Thoracic aorta (tissue), 2 donors: ENCODE measurements around the gene SORL1-AS1.

Experiments
- ATAC-seq: fragments of 150-250 bp; one replicate; pipeline ENCODE4 v1.8.0; 2017; ENCODE audit warnings: low read depth; ENCODE audit not compliant: insufficient number of reproducible peaks, low FRiP score
- DNase-seq: peaks from one replicate; pipeline ENCODE4 v3.0.0-alpha.2; 2020; ENCODE audit warnings: low spot score
- H3K27ac ChIP-seq, 2 donors: fragments of 200-600 bp; sonication (generic); 1 replicate in 1 of 2; 2 replicates in 1 of 2; pipeline ENCODE4 v1.5.1; 2016; ENCODE audit warnings: mild to moderate bottlenecking in 2 of 2, moderate library complexity in 2 of 2
- H3K27me3 ChIP-seq: fragments of 200-600 bp; sonication (generic); replicated peaks from 2 replicates; pipeline ENCODE4 v1.6.0; 2016; ENCODE audit warnings: mild to moderate bottlenecking; ENCODE audit not compliant: insufficient read depth
- H3K36me3 ChIP-seq: fragments of 200-600 bp; sonication (generic); one replicate; pipeline ENCODE4 v1.5.1; 2016
- H3K4me1 ChIP-seq, 2 donors: fragments of 200-600 bp; sonication (generic); 1 replicate in 1 of 2; 2 replicates in 1 of 2; pipeline versions ENCODE4 v1.5.1 to v1.6.0; 2016; ENCODE audit warnings: low read depth in 2 of 2, mild to moderate bottlenecking in 1 of 2; ENCODE audit not compliant: control insufficient read depth in 1 of 2
- H3K4me3 ChIP-seq: fragments of 200-600 bp; sonication (generic); 2 replicates; pipeline ENCODE4 v1.5.1; 2016; ENCODE audit warnings: mild to moderate bottlenecking
- H3K9me3 ChIP-seq: fragments of 200-600 bp; sonication (generic); 2 replicates; pipeline ENCODE4 v1.5.1; 2016
- CTCF ChIP-seq: fragments of 200-600 bp; sonication (generic); IDR thresholded peaks from one replicate; pipeline ENCODE4 v1.5.1; 2019; ENCODE audit warnings: antibody characterized with exemption

The SORL1-AS1 gene

GRCh38 chr11:121467471-121467870 is 14.7 kb upstream of the SORL1-AS1 start:
- peak overlapping the region; percentile 53 for H3K4me3 ChIP-seq
- ATAC-seq = no peak

GRCh38 chr11:121466063-121466794 is 13.5 kb upstream of the SORL1-AS1 start:
- H3K27ac ChIP-seq = peak overlapping the region; percentile 77 to 83
- ATAC-seq = peak; percentile 96
- peaks cover 41 to 78% of the 10 kb centered on the region in 2 donors for H3K4me1 ChIP-seq
- no peaks in the 10 kb centered on the region for H3K36me3 ChIP-seq
- H3K4me3 ChIP-seq = peak overlapping the region; percentile 53
- peak; percentile 95 for DNase-seq
- TF ChIP-seq CTCF = no peak
- H3K9me3 ChIP-seq = no peaks in the 10 kb centered on the region
- no peaks in the 10 kb centered on the region for H3K27me3 ChIP-seq

More at GRCh38 chr11:121467471-121467870, 14.7 kb upstream of the SORL1-AS1 start:
- TF ChIP-seq CTCF = no peak
- H3K27me3 ChIP-seq = no peaks in the 10 kb centered on the region
- DNase-seq = no peak
- no peaks in the 10 kb centered on the region for H3K36me3 ChIP-seq
- no peaks in the 10 kb centered on the region for H3K9me3 ChIP-seq
- H3K27ac ChIP-seq = peak overlapping the region; percentile 77 to 83
- H3K4me1 ChIP-seq = peaks cover 44 to 90% of the 10 kb centered on the region in 2 donors

- no peaks in the 10 kb centered on the region for H3K27me3 ChIP-seq
- no peak for ATAC-seq
- DNase-seq = no peak
These were observed 12.9 kb upstream of the SORL1-AS1 start for GRCh38 chr11:121465709-121466062.

GRCh38 chr11:121464352-121464946 is 11.7 kb upstream of the SORL1-AS1 start:
- H3K27ac ChIP-seq = peak overlapping the region; percentile 64 to 83
- peaks cover 34 to 63% of the 10 kb centered on the region in 2 donors for H3K4me1 ChIP-seq
- no peak overlapping the region for H3K4me3 ChIP-seq
- no peaks in the 10 kb centered on the region for H3K36me3 ChIP-seq
- H3K27me3 ChIP-seq = no peaks in the 10 kb centered on the region
- DNase-seq (no peak), ATAC-seq (peak; percentile 34)
- no peak for TF ChIP-seq CTCF
- no peaks in the 10 kb centered on the region for H3K9me3 ChIP-seq

More at GRCh38 chr11:121465709-121466062, 12.9 kb upstream of the SORL1-AS1 start:
- Histone ChIP-seq H3K36me3 (no peaks in the 10 kb centered on the region), H3K9me3 (no peaks in the 10 kb centered on the region), H3K4me3 (no peak overlapping the region), H3K4me1 (peaks cover 40 to 73% of the 10 kb centered on the region in 2 donors), H3K27ac (peak overlapping the region; percentile 77 to 83)
- TF ChIP-seq CTCF = no peak

- DNase-seq (no peak), ATAC-seq (no peak)
- Histone ChIP-seq H3K27me3 (no peaks in the 10 kb centered on the region), H3K36me3 (no peaks in the 10 kb centered on the region), H3K4me1 (peaks cover 30 to 57% of the 10 kb centered on the region in 2 donors), H3K9me3 (no peaks in the 10 kb centered on the region), H3K4me3 (no peak overlapping the region), H3K27ac (peak overlapping the region; percentile 64 to 83)
- TF ChIP-seq CTCF = no peak
These were observed 11.0 kb upstream of the SORL1-AS1 start for GRCh38 chr11:121463689-121464335.
